Ovary (tissue), 9 donors: ENCODE data around the gene CABS1. TPM values are rescaled to one million over a fixed set of nuclear protein-coding genes. Genes with fewer than 3 reads are reported as not detected.

Experiments used
- DNase-seq, 5 donors: peaks; one replicate each; pipeline ENCODE4 v3.0.0-alpha.2; 2019 to 2020
- H3K27ac ChIP-seq, 2 donors: fragments of 200-600 bp; one replicate each; pipeline versions ENCODE4 v1.5.1 to v1.8.0; 2019 to 2022
- H3K27me3 ChIP-seq: fragments of 200-600 bp; one replicate; pipeline ENCODE4 v1.8.0; 2022
- H3K36me3 ChIP-seq: fragments of 200-600 bp; sonication (generic); one replicate; pipeline ENCODE4 v1.5.1; 2019
- H3K4me1 ChIP-seq: one replicate; pipeline ENCODE4 v1.8.1; 2013; ENCODE audit warnings: mild to moderate bottlenecking, moderate library complexity; ENCODE audit not compliant: insufficient read depth
- H3K4me3 ChIP-seq: fragments of 200-600 bp; sonication (generic); one replicate; pipeline ENCODE4 v1.5.1; 2017
- H3K9me3 ChIP-seq, 2 donors: fragments of 200-600 bp in 1 of 2; sonication (generic) in 1 of 2; one replicate each; pipeline versions ENCODE4 v1.5.1 to v1.8.1; 2013 to 2019; ENCODE audit warnings: mild to moderate bottlenecking in 1 of 2, moderate library complexity in 1 of 2
- CTCF ChIP-seq, 3 donors: fragments of 450-650 bp in 2 of 3; fragments of 200-600 bp in 1 of 3; IDR thresholded peaks; one replicate each; pipeline versions ENCODE4 v1.5.1 to v1.8.0; 2016 to 2022; ENCODE audit warnings: antibody characterized with exemption in 3 of 3, mild to moderate bottlenecking in 1 of 3
- EP300 ChIP-seq: sonication (generic); formaldehyde crosslinking; IDR thresholded peaks from one replicate; pipeline ENCODE4 v1.6.1; 2017; ENCODE audit warnings: antibody characterized with exemption
- POLR2A ChIP-seq: fragments of 450-650 bp; IDR thresholded peaks from one replicate; pipeline ENCODE4 v1.6.1; 2017; ENCODE audit warnings: antibody characterized with exemption, mild to moderate bottlenecking, moderate library complexity
- WGBS, 3 donors: extraction: QIAGEN DNeasy Blood & Tissue Kit in 1 of 3; methylation state at CpG; one replicate each; pipeline versions ENCODE4 v1.1.5 to v1.1.7; 2013 to 2017; 5-methylcytosine and 5-hydroxymethylcytosine counted together
- intact Hi-C, 4 donors: fragments of 100-400 bp; cut with DNase I; formaldehyde crosslinking; loops; one replicate each; pipeline versions ENCODE4 v1.11.0 to v1.15.1; 2022 to 2023
- polyA plus RNA-seq, 2 donors: library from polyadenylated mRNA; stranded (reverse); fragments of 200-250 nt in 1 of 2; fragments of 350-450 nt in 1 of 2; fragmentation: Illumina TruSeq in 1 of 2; extraction: RNeasy Lipid Tissue Mini Kit (QIAGEN cat#74804) in 1 of 2; gene quantifications; one replicate each; pipeline ENCODE4 v1.2.3, GENCODE V29; 2013 to 2014
- total RNA-seq, 7 donors: library from RNA; depleted of rRNA in 2 of 7; stranded (reverse); fragments of >200 nt in 2 of 7; fragmentation: NEBNext Ultra II Directional in 3 of 7; extraction: Animal tissue kit (Norgen Biotek cat#: 25700) in 3 of 7; gene quantifications; one replicate each; pipeline versions ENCODE4 v1.1.0 to v1.2.4, GENCODE V29; 2016 to 2023
- donor health status: DM: no; HTN: no; CAD: no; lungs with moderate emphysema.
- donor health status: DM: no; HTN: no; CAD: no.
- donor health status: Bipolar disorder and iron deficiency.
- donor health status: DM: yes; HTN: yes; CAD: no.
- donor health status: DM: no; HTN: no; CAD: no.
- donor health status: DM: yes; HTN: yes; CAD: no.

CABS1 gene
- total and polyA plus RNA-seq, 9 donors: not detected

DNA sequence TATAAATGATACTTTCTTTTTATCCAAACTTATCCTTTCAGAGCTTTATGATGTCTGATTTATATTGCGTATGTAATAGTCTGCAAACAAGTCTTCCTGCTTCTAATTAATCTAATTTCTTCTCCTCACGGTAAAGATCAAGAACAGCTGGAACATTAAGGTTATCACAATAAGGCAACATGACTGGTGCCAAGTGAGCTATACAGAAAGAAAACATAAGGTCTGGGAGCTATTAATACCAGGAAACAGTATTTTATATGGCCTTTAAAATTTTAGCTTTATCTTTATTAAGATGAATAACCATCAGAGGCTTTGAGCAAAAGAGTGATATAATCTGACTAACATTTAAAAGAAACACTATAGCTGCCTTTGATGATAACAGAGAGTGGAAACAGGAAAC, 28.7 kb upstream of the CABS1 start:
- no peak for DNase-seq
- Histone ChIP-seq H3K27me3 (no peaks in the 10 kb centered on the region), H3K4me1 (no peaks in the 10 kb centered on the region), H3K9me3 (no peaks in the 10 kb centered on the region), H3K27ac (no peak overlapping the region), H3K4me3 (no peak overlapping the region), H3K36me3 (no peaks in the 10 kb centered on the region)
- intact Hi-C loops: no loop called here
- no peak for TF ChIP-seq POLR2A
- no peak for TF ChIP-seq CTCF (IDR thresholded peaks at IDR 0.05)
- TF ChIP-seq EP300: no peak
- 35 to 48% (median 40%) methylated on average over 2 of the region's 2 CpGs for WGBS, 3 donors

DNA sequence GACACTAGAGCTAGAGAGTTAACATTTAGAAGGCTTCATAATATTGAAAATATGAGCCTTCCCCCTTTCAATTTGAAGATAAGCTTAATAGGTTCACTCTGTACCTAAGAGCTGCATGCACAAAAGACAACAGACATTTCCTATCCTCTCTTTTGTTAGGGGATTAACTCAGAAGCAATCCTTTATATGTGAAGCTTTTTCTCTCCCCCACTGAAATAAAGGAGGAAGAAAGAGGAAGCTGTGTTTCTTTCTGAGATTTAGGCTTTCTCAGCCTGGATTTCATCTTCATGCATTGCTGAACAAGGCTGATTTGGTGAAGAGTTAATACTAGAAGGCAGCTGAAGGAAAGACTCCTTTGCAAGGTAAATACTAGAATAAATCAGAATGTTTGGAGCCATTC, 21.0 kb upstream of the CABS1 start:
- no peaks in the 10 kb centered on the region for H3K36me3 ChIP-seq
- H3K9me3 ChIP-seq: no peaks in the 10 kb centered on the region
- no peaks in the 10 kb centered on the region for H3K4me1 ChIP-seq
- no peak overlapping the region for H3K4me3 ChIP-seq
- TF ChIP-seq POLR2A (no peak), CTCF (IDR thresholded peaks at IDR 0.05) (no peak), EP300 (no peak)
- DNase-seq: no peak
- no peak overlapping the region for H3K27ac ChIP-seq
- no peaks in the 10 kb centered on the region for H3K27me3 ChIP-seq
- intact Hi-C loops: no loop called here

GRCh38 chr4:70315928-70316327, 18.9 kb upstream of the CABS1 start:
- 0 to 44% (median 31%) methylated on average over 1 of the region's 1 CpG for WGBS, 3 donors
- no peak for DNase-seq
- Histone ChIP-seq H3K36me3 (no peaks in the 10 kb centered on the region), H3K27me3 (no peaks in the 10 kb centered on the region), H3K4me3 (no peak overlapping the region), H3K9me3 (no peaks in the 10 kb centered on the region), H3K27ac (no peak overlapping the region), H3K4me1 (no peaks in the 10 kb centered on the region)
- TF ChIP-seq EP300 (no peak), CTCF (IDR thresholded peaks at IDR 0.05) (no peak), POLR2A (no peak)
- intact Hi-C loops: no loop called here

DNA sequence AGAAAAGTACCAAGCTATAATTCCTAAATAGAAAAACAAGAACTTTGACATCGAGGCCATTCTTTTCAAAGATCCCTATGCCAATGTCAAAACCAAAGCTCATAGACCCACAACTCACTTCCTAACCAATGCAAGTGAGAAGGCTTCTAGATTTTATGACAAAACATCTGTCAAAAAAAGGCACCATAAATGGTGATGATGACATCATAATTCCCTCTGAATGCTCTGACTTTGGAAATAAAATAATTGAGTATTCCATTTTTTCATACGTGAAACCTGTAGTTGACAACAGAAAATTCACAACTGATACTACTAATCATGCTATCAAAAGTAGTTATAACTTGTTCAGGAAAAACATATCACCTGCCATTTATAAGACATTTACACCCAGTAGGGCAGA, 8.7 kb upstream of the CABS1 start:
- no peak for TF ChIP-seq POLR2A
- TF ChIP-seq EP300: no peak
- TF ChIP-seq CTCF (IDR thresholded peaks at IDR 0.05): no peak
- DNase-seq: no peak
- WGBS, 3 donors: 85 to 97% (median 93%) methylated on average over 2 of the region's 2 CpGs
- intact Hi-C loops: no loop called here
- no peak overlapping the region for H3K27ac ChIP-seq
- no peaks in the 10 kb centered on the region for H3K36me3 ChIP-seq
- H3K4me3 ChIP-seq: no peak overlapping the region
- H3K27me3 ChIP-seq: no peaks in the 10 kb centered on the region
- H3K9me3 ChIP-seq: no peaks in the 10 kb centered on the region
- H3K4me1 ChIP-seq: no peaks in the 10 kb centered on the region

DNA sequence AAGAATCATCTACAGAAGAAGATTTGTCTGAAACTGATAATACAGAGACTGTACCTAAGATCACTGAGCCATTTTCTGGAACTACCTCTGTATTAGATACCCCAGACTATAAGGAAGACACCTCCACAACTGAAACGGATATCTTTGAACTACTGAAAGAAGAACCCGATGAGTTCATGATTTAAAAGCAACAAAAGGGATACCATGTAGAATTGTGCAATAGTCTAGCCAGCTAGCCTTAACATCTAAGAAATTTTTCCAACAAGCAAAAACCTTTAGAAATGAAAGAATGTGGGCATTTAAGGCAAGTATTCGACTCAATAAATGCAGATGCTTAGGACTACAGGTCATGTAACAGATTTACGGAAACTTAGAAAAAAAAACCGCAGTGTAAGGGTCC, 1.3 kb downstream of the CABS1 start:
- intact Hi-C loops: no loop called here
- Histone ChIP-seq H3K27me3 (no peaks in the 10 kb centered on the region), H3K4me1 (no peaks in the 10 kb centered on the region), H3K9me3 (no peaks in the 10 kb centered on the region), H3K27ac (no peak overlapping the region), H3K36me3 (no peaks in the 10 kb centered on the region), H3K4me3 (no peak overlapping the region)
- WGBS, 3 donors: 83 to 89% (median 87%) methylated on average over 5 of the region's 5 CpGs
- DNase-seq: no peak
- TF ChIP-seq CTCF (IDR thresholded peaks at IDR 0.05): no peak
- TF ChIP-seq POLR2A: no peak
- no peak for TF ChIP-seq EP300
